Astrocyte of the cerebellum (primary cell): Measurements from ENCODE around the gene LBHD2.

ENCODE experiments used
- DNase-seq: peaks from one replicate; pipeline ENCODE4 v3.0.0-alpha.2; 2011; ENCODE audit warnings: low read depth
- H3K4me3 ChIP-seq: 2 replicates; pipeline ENCODE4 v1.5.1; 2011; ENCODE audit warnings: mild to moderate bottlenecking, low read depth, low read length, moderate library complexity
- CTCF ChIP-seq: IDR thresholded peaks from 2 replicates; pipeline ENCODE4 v1.5.1; 2012; ENCODE audit warnings: low read length, low read depth, moderate library complexity, mild to moderate bottlenecking; ENCODE audit errors: missing control alignments
- in situ Hi-C: cut with HindIII; loops from 2 replicates; pipeline ENCODE4 v1.10.0; 2017; ENCODE audit warnings: low sequenced_read_pairs

The LBHD2 gene

GRCh38 chr14:103085106-103086091, 1.4 kb downstream of the LBHD2 start:
- in situ Hi-C loops: no loop called here
- DNase-seq: no peak
- TF ChIP-seq CTCF: peak; percentile 31
- no peak overlapping the region for H3K4me3 ChIP-seq

- in situ Hi-C loops: no loop called here
- no peak overlapping the region for H3K4me3 ChIP-seq
- TF ChIP-seq CTCF: no peak
- no peak for DNase-seq
Measured at GRCh38 chr14:103086771-103087342, 2.8 kb downstream of the LBHD2 start.

- TF ChIP-seq CTCF: no peak
- in situ Hi-C loops: no loop called here
Measured at GRCh38 chr14:103087343-103087835, 3.4 kb downstream of the LBHD2 start.

GRCh38 chr14:103088921-103089320, 4.9 kb downstream of the LBHD2 start:
- in situ Hi-C loops: no loop called here
- TF ChIP-seq CTCF: no peak
- DNase-seq: no peak
- H3K4me3 ChIP-seq: no peak overlapping the region

More at GRCh38 chr14:103087343-103087835, 3.4 kb downstream of the LBHD2 start:
- no peak for DNase-seq
- H3K4me3 ChIP-seq: no peak overlapping the region

- H3K4me3 ChIP-seq: no peak overlapping the region
- in situ Hi-C loops: no loop called here
- DNase-seq: no peak
- no peak for TF ChIP-seq CTCF
Measured at GRCh38 chr14:103089386-103090335, 5.7 kb downstream of the LBHD2 start.
